AG04449 (cell line): Measurements from ENCODE around the gene ZNF576.

Experiments used
- CTCF ChIA-PET: fragments of 350-600 bp; formaldehyde crosslinking; extraction: SDS; loops from one replicate; lab custom pipeline; 2021; ENCODE audit warnings: antibody characterized with exemption; lab: Yijun Ruan, JAX
- POLR2A ChIA-PET: fragments of 400-600, 350-600 bp; formaldehyde crosslinking; extraction: SDS; loops from one replicate; lab custom pipeline; 2020; ENCODE audit warnings: antibody characterized with exemption, inconsistent platforms; lab: Yijun Ruan, JAX
- DNase-seq: peaks from one replicate; pipeline ENCODE4 v3.0.0-alpha.2; 2010; ENCODE audit warnings: low read depth, low spot score
- H3K4me3 ChIP-seq: 2 replicates; pipeline ENCODE4 v1.5.1; 2011; ENCODE audit warnings: low read depth, mild to moderate bottlenecking, control low read depth, low read length
- CTCF ChIP-seq: IDR thresholded peaks from one replicate; pipeline ENCODE4 v1.5.1; 2011; ENCODE audit warnings: mild to moderate bottlenecking, moderate library complexity, low read length, control low read depth, inconsistent platforms; ENCODE audit not compliant: insufficient read depth; ENCODE audit errors: missing control alignments

The ZNF576 gene

GRCh38 chr19:43562226-43562697 is 34.1 kb upstream of the ZNF576 start:
- DNase-seq: no peak
- CTCF ChIA-PET: interaction anchor here (1.7 to 5.8 kb wide), 2 partner anchors 8 to 27 kb away, joined by 6 to 45 read pairs; no protein-coding TSS in a partner anchor

GRCh38 chr19:43562698-43563241 is 33.6 kb upstream of the ZNF576 start:
- POLR2A ChIA-PET: interaction anchor here (0.8 to 0.9 kb wide), 2 partner anchors 26 to 30 kb away, joined by 3 read pairs; partner anchors contain the start of gene ZNF575
- H3K4me3 ChIP-seq: no peak overlapping the region
- peak; percentile 76 for DNase-seq
- CTCF ChIA-PET: interaction anchor here (1.7 to 5.8 kb wide), 2 partner anchors 9 to 27 kb away, joined by 6 to 45 read pairs; no protein-coding TSS in a partner anchor
- TF ChIP-seq CTCF: no peak

More at GRCh38 chr19:43562226-43562697, 34.1 kb upstream of the ZNF576 start:
- H3K4me3 ChIP-seq: no peak overlapping the region
- no peak for TF ChIP-seq CTCF
- POLR2A ChIA-PET: interaction anchor here (0.9 kb wide), 1 partner anchor 29 kb away, joined by 3 read pairs; the partner anchor contains the start of gene ZNF575

GRCh38 chr19:43563816-43564457 is 32.5 kb upstream of the ZNF576 start:
- no peak for TF ChIP-seq CTCF
- no peak overlapping the region for H3K4me3 ChIP-seq
- no peak for DNase-seq
- CTCF ChIA-PET: interaction anchor here (0.8 to 5.8 kb wide), 3 partner anchors 9 to 28 kb away, joined by 3 to 45 read pairs (median 6); no protein-coding TSS in a partner anchor
- POLR2A ChIA-PET: no interaction called here

- H3K4me3 ChIP-seq: no peak overlapping the region
- no peak for TF ChIP-seq CTCF
- DNase-seq: no peak
- ChIA-PET POLR2A (interaction anchor here (0.6 kb wide), 1 partner anchor 29 kb away, joined by 4 read pairs; no protein-coding TSS in a partner anchor), CTCF (interaction anchor here (0.6 to 5.8 kb wide), 3 partner anchors 11 to 117 kb away, joined by 3 to 45 read pairs (median 6); no protein-coding TSS in a partner anchor)
Measured at GRCh38 chr19:43564800-43565199, 31.6 kb upstream of the ZNF576 start.

- no peak for TF ChIP-seq CTCF
- CTCF ChIA-PET: interaction anchor here (1.4 to 2.7 kb wide), 4 partner anchors 12 to 35 kb away, joined by 4 to 9 read pairs (median 5); no protein-coding TSS in a partner anchor
- no peak for DNase-seq
- POLR2A ChIA-PET: no interaction called here
- no peak overlapping the region for H3K4me3 ChIP-seq
Measured at GRCh38 chr19:43569657-43570056, 26.7 kb upstream of the ZNF576 start.
